Measurements from ENCODE around the gene MUC22.

Gene MUC22

DNA sequence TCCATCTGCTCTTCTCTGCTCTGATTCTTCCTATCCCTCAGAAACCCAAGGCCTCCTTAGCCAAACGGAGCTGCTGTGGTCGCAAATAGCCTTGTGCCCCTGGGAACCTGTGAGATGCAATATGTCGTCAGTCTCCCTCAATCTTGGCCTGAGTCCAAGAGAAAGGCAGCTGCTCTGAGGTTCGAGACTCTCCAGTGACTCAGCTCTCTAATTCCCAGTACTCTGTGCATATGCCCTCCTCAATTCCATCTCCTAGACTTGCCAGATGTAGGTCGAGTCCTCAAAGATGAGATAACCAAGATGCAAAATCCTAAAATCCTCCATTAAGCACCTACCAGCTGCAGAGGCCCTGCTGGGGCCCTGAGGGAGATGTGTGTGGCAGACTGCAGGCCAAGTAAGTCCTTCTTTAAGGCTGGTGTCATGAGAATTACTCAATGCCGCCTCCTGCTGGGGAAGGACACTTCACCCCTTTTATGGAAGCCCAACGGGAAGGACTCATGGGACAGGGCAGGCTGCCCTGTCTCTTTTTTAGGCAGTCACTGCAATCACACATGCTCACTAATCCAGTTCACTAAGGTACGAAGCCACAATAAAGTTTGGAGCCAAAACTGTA, 73.6 kb downstream of the MUC22 start:
- no peak for DNase-seq

Measured in NCI-H1105 (cell line).